Fibroblast of mammary gland (primary cell): Measurements from ENCODE around the gene PRKACA.
A peak's percentile ranks its signal among the peaks of the same experiment; 100 is the strongest.

Experiments used
- DNase-seq: peaks from one replicate; pipeline ENCODE4 v3.0.0-alpha.2; 2010; ENCODE audit warnings: low read depth
- H3K4me3 ChIP-seq: 2 replicates; pipeline ENCODE4 v1.5.1; 2011; ENCODE audit warnings: low read depth, mild to moderate bottlenecking, low read length, moderate library complexity; ENCODE audit not compliant: control insufficient read depth
- CTCF ChIP-seq: conservative IDR thresholded peaks from 2 replicates; pipeline ENCODE4 v1.5.1; 2011; ENCODE audit warnings: low read depth, low read length, inconsistent platforms; ENCODE audit not compliant: control insufficient read depth, insufficient read depth

Gene PRKACA

GRCh38 chr19:14155371-14155770 is 37.8 kb upstream of the PRKACA start:
- H3K4me3 ChIP-seq: no peak overlapping the region
- no peak for DNase-seq
- TF ChIP-seq CTCF: no peak

- no peak for TF ChIP-seq CTCF
- no peak for DNase-seq
- H3K4me3 ChIP-seq: no peak overlapping the region
Observed at GRCh38 chr19:14152713-14153112, 35.2 kb upstream of the PRKACA start.

GRCh38 chr19:14150770-14151661 is 33.5 kb upstream of the PRKACA start:
- TF ChIP-seq CTCF: no peak
- H3K4me3 ChIP-seq: no peak overlapping the region
- no peak for DNase-seq

- no peak overlapping the region for H3K4me3 ChIP-seq
Observed at GRCh38 chr19:14150041-14150769, 32.6 kb upstream of the PRKACA start.

GRCh38 chr19:14149509-14149994 is 32.0 kb upstream of the PRKACA start:
- peak overlapping the region; percentile 2 for H3K4me3 ChIP-seq
- TF ChIP-seq CTCF: no peak
- DNase-seq: peak; percentile 24

More at GRCh38 chr19:14150041-14150769, 32.6 kb upstream of the PRKACA start:
- TF ChIP-seq CTCF: no peak
- no peak for DNase-seq

- no peak overlapping the region for H3K4me3 ChIP-seq
- DNase-seq: no peak
- TF ChIP-seq CTCF: no peak
Observed at GRCh38 chr19:14148751-14149410, 31.3 kb upstream of the PRKACA start.
